Activated CD4-positive, alpha-beta T cell treated with anti-CD3 and anti-CD28 coated beads, Interleukin-2, Interleukin-4, amounts not matched to agents 100 ng/mL and 50 ng/mL, durations not matched to agents 16 hours and 8 hours (primary cell): ENCODE data around the gene OR5K4.
"Not testable (repeated sequence)": the region's sequence is repeated elsewhere in the genome, so short reads cannot be mapped to it uniquely, and the experiment has no call there.

Source experiments
- DNase-seq: peaks from one replicate; pipeline ENCODE4 v3.0.0-alpha.2; 2020; ENCODE audit warnings: low spot score

The OR5K4 gene

GRCh38 chr3:98371853-98372252 lies 18.2 kb downstream of the OR5K4 start:
- DNase-seq: no peak

- no peak for DNase-seq
Observed at GRCh38 chr3:98372445-98372844, 18.8 kb downstream of the OR5K4 start.

- no peak for DNase-seq
Observed at GRCh38 chr3:98376631-98377030, 23.0 kb downstream of the OR5K4 start.

- no peak for DNase-seq
Observed at GRCh38 chr3:98388147-98388546, 34.5 kb downstream of the OR5K4 start.

- DNase-seq: no peak
Observed at GRCh38 chr3:98390366-98390765, 36.7 kb downstream of the OR5K4 start, which contains the start of gene OR5K3. Gene OR5K3, plus strand, starts transcription at chr3:98390666. Its CDS starts 0 bp downstream, at chr3:98390666.

- no peak for DNase-seq
Observed at GRCh38 chr3:98395101-98395500, 41.4 kb downstream of the OR5K4 start.

GRCh38 chr3:98396482-98396881 lies 42.8 kb downstream of the OR5K4 start:
- not testable (repeated sequence) for DNase-seq

- no peak for DNase-seq
Observed at GRCh38 chr3:98398513-98398912, 44.9 kb downstream of the OR5K4 start.

GRCh38 chr3:98402507-98402906 lies 48.9 kb downstream of the OR5K4 start:
- no peak for DNase-seq

- no peak for DNase-seq
Observed at GRCh38 chr3:98404010-98404409, 50.4 kb downstream of the OR5K4 start.
